ENCODE measurements around the gene TDRKH.
"Not testable (repeated sequence)": the region's sequence is repeated elsewhere in the genome, so short reads cannot be mapped to it uniquely, and the experiment has no call there.

TDRKH gene

DNA sequence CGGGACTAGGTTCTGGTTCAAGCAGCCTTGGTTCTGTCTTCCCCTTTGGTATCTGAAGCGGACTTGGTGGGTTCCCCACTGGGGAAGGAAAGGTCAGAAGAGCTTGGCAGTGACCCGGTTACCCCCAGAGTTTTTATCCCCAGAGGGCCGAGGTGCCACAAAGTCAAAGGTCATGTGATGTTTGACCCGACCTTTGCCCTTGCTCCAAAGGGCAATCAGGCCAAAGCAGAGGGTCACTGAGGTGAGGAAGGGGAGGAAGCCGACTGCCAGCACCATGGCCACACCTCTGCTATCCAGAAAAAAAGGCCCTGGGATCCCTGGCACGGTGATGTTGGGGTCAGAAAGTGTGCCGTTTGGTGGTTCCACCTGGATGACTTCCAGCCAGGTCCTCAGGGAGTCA is 10.5 kb upstream of the TDRKH start:
- no peak for DNase-seq

GRCh38 chr1:151799179-151800022 is 9.1 kb upstream of the TDRKH start:
- DNase-seq, result no peak

DNA sequence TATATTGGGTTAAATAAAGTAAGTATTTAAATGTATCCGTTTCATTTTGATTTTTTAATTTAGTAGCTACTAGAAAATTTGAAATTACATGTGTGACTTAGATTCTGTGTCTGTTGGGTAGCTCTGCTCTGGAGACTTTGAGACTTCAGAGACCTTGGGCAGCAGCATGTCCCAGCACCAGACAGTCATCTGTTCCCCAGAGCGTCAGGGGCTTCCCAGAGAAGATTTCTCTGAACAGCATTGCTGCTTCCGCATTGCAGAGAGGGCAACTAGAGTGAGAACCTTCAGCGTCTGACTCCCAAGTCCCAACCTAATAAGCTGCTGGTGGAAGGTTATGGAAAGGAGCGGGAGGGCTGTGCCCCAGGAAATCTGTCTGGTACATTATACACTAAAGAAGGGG is 8.3 kb upstream of the TDRKH start:
- DNase-seq, result no peak

GRCh38 chr1:151790940-151791651 is 796 bp upstream of the TDRKH start:
- no peak for DNase-seq

DNA sequence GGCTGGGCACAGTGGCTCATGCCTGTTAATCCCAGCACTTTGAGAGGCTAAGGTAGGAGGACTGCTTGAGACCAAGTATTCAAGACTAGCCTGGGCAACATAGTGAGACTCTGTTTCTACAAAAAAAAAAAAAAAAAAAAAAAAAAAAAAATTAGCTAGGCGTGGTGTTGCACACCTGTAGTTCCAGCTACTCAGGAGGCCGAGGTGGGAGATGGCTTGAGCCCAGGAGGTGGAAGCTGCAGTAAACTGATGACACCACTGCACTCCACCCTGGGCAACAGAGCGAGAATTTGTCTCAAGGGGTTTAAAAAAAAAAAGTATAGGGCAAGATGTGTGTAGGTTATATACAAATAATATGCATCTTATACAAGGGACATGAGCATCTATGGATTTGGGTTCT is 2.6 kb downstream of the TDRKH start:
- no peak for DNase-seq

GRCh38 chr1:151783796-151784195 is 6.5 kb downstream of the TDRKH start:
- DNase-seq, result no peak

GRCh38 chr1:151782741-151783140 is 7.6 kb downstream of the TDRKH start:
- no peak for DNase-seq

DNA sequence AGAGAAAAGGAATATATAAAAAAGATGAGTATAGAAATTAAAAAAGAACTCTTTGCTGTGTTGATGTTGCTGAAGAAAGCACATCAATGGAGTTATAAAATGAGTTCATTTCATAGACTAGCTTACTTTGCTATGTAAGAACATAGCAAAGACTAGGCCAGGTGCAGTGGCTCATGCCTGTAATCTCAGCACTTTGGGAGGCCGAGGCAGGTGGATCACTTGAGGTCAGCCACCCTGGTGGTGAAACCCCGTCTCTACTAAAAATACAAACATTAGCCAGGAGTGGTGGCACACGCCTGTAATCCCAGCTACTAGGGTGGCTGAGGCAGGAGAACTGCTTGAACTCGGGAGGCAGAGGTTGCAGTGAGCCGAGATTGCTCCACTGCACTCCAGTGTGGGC is 8.3 kb downstream of the TDRKH start:
- DNase-seq, result not testable (repeated sequence)

DNA sequence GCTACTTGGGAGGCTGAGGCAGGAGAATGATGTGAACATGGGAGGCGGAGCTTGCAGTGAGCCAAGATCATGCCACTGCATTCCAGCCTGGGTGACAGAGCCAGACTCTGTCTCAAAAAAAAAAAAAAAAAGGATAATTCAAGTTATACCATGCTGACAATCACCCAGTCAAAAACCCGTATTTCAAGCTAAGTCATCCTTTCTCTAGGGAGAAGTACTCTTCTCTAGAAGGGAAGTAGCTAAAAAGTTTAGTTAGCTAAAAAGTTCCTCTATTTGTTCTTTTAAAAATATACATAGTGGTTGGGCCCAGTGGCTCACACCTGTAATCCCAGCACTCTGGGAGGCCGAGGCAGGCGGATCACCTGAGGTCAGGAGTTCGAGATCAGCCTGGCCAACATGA is 9.6 kb downstream of the TDRKH start:
- not testable (repeated sequence) for DNase-seq

GRCh38 chr1:151779852-151780251 is 10.4 kb downstream of the TDRKH start:
- DNase-seq, result no peak

- no peak for DNase-seq
These were observed 13.0 kb downstream of the TDRKH start for GRCh38 chr1:151777317-151777716.

DNA sequence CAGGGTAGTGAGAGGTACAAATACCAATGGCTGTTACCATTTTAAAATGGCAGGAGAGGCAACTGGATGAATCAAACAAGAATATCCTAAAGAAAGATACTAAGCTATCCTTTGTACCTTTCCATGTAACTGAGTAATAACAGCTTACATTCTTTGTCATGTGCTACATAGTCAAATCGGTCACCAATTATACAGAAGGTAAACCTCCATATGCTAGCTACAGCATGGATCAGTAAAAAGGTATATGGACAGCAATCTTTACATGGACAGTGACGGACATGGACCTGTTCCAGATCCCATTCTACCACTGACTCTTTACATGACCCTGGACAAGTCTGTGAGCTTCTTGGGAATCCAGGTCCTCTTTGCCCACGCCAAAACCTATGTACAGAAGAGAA is 13.6 kb downstream of the TDRKH start:
- DNase-seq, result no peak

- no peak for DNase-seq
These were observed 14.2 kb downstream of the TDRKH start for GRCh38 chr1:151775894-151776664.

- DNase-seq, result no peak
These were observed 15.9 kb downstream of the TDRKH start for GRCh38 chr1:151774256-151774922.

DNA sequence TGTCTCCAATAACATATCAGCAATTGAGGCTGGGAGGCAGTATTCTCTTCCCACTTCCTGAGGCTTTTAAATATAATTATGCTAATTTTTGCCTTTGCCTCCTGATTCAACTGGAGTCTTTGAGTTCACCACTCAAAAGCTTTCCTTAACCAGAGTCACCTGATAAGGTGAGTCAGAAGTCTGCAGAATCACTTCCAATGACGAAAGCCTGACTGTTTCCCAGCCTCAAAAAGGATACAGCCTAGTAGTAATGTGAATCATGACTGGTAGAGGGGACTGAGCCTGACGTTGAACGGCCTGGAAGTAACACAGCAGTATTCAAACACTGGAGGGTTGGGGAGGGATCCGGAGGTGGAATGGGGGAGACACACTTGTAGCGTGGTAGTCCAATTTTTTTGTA is 16.6 kb downstream of the TDRKH start:
- DNase-seq, result no peak

GRCh38 chr1:151769270-151769669 is 21.0 kb downstream of the TDRKH start:
- DNase-seq, result not testable (repeated sequence)

GRCh38 chr1:151768351-151769066 is 21.8 kb downstream of the TDRKH start:
- not testable (repeated sequence) for DNase-seq

GRCh38 chr1:151763990-151764389 is 26.3 kb downstream of the TDRKH start:
- DNase-seq, result no peak

GRCh38 chr1:151762941-151763921 is 27.1 kb downstream of the TDRKH start, which contains the start of gene MRPL9:
TSS of gene MRPL9 (minus strand) at chr1:151763496. CDS start at chr1:151763479, 17 bp downstream.
- peak; percentile 88 for DNase-seq

GRCh38 chr1:151760597-151761385 is 29.5 kb downstream of the TDRKH start:
- no peak for DNase-seq

Measured in activated naive CD4-positive, alpha-beta T cell treated with anti-CD3 and anti-CD28 coated beads, Interleukin-2, amount 50 U/mL, for 16 hours (primary cell).